Measurements from ENCODE around the gene MAPK4.

DNA sequence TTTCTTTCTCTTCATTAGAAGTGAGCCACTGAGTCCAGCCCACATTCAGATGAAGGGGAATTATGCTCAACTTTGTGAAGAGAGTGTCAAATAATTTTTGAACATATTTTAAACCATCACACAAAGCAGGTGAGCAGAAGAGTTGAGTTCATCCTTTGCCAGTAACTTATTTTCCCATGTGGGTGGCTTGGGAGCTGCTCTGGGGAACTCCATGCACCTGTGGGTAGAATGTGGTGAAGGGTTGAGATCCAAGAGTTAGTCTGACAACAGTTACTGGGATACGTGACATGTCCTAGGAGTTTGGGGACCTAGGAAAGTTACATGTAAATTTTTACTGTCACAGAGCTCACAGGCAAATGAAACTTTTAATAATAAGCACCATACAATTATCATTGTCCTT is 21.6 kb downstream of the MAPK4 start:
- TF ChIP-seq, protein P1, sequence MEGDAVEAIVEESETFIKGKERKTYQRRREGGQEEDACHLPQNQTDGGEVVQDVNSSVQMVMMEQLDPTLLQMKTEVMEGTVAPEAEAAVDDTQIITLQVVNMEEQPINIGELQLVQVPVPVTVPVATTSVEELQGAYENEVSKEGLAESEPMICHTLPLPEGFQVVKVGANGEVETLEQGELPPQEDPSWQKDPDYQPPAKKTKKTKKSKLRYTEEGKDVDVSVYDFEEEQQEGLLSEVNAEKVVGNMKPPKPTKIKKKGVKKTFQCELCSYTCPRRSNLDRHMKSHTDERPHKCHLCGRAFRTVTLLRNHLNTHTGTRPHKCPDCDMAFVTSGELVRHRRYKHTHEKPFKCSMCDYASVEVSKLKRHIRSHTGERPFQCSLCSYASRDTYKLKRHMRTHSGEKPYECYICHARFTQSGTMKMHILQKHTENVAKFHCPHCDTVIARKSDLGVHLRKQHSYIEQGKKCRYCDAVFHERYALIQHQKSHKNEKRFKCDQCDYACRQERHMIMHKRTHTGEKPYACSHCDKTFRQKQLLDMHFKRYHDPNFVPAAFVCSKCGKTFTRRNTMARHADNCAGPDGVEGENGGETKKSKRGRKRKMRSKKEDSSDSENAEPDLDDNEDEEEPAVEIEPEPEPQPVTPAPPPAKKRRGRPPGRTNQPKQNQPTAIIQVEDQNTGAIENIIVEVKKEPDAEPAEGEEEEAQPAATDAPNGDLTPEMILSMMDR (IDR thresholded peaks at IDR 0.05), result no peak
- TF ChIP-seq POLR2A (IDR thresholded peaks at IDR 0.05), result no peak
